Measurements from ENCODE around the gene YARS2.

YARS2 gene

GRCh38 chr12:32755654-32756475 is at the start of gene YARS2:
Gene YARS2 (minus strand): TSS chr12:32755897. CDS start chr12:32755874, 23 bp downstream.
- TF ChIP-seq SUZ12 (IDR thresholded peaks at IDR 0.05; ENCODE audit: extremely low read depth, insufficient read depth, insufficient read length) (no peak), YY1 (IDR thresholded peaks at IDR 0.05; ENCODE audit: insufficient read depth, insufficient read length) (peak; percentile 97), ZNF274 (IDR thresholded peaks at IDR 0.05; ENCODE audit: low read depth, low read length) (no peak)
- H3K9ac ChIP-seq (ENCODE audit: insufficient read length, low read depth): peak within 1 kb of the TSS; percentile 100

DNA sequence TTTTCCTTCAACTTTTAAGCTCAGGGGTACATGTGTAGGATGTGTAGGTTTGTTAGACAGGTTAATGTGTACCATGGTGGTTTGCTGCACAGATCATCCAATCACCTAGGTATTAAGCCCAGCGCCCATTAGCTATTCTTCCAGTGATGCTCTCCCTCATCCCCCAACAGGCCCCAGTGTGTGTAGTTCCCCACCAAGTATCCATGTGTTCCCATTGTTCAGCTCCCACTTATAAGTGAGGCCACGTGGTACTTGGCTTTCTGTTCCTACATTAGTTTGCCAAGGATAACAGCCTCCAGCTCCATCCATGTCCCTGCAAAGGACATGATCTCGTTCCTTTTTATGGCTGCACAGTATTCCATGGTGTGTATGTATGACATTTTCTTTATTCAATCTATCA is 48.6 kb upstream of the YARS2 start:
- Histone ChIP-seq H3K4me1 (ENCODE audit: insufficient read depth, insufficient read length) (peaks cover 4% of the 10 kb centered on the region), H3K9me3 (ENCODE audit: insufficient read depth, low read length) (peaks cover 9% of the 10 kb centered on the region; the same call in 1 of the 2 replicates)
- no peak for DNase-seq (ENCODE audit: low read depth, low spot score)

More at GRCh38 chr12:32755654-32756475, at the start of gene YARS2:
- Histone ChIP-seq H3K4me1 (ENCODE audit: insufficient read depth, insufficient read length) (no peaks in the 10 kb centered on the region), H3K27me3 (ENCODE audit: insufficient read depth, insufficient read length) (no peaks in the 10 kb centered on the region), H3K36me3 (ENCODE audit: insufficient read depth, insufficient read length, low read length) (peaks cover 35% of the 10 kb centered on the region), H3K9me3 (ENCODE audit: insufficient read depth, low read length) (no peaks in the 10 kb centered on the region), H3K4me3 (ENCODE audit: insufficient read length, low read depth) (peak within 1 kb of the TSS; percentile 99)
- DNase-seq (ENCODE audit: low read depth, low spot score): peak; percentile 100

DNA sequence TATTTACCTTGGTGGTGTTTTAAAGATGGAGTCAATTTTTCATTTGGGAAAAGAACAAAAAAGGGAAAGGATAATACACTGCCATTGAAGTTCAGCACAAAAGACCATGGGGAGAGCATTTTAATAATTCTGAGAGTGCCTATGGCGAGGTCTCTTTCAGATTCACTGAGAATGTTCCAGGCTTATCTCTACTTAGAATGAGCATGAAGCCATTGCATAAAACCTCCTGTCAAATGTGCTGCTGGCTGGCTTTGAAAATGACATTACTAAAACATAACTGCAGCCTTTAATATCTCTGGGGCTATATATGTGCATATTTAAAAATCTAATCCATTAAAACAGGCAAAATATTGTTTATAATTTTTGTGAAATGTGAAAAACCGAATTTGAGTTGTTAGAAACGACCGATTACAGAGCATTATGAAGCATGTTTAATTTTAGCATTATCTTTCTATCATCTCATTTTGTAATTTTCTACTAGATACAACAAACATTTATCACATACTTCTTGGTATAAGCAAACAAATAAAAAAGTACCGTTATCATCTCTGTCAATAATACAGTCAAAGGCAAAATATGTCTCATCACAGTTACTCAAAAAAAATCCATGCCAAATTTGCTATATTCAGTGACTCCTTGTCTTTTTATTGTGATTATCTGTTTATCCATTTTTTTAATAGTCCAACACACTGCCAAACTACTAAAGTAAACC is 45.7 kb upstream of the YARS2 start:
- no peak overlapping the region for H3K4me3 ChIP-seq (ENCODE audit: insufficient read length, low read depth)
- H3K4me1 ChIP-seq (ENCODE audit: insufficient read depth, insufficient read length): no peaks in the 10 kb centered on the region
- H3K27me3 ChIP-seq (ENCODE audit: insufficient read depth, insufficient read length): no peaks in the 10 kb centered on the region
- H3K9me3 ChIP-seq (ENCODE audit: insufficient read depth, low read length): no peaks in the 10 kb centered on the region
- no peak overlapping the region for H3K9ac ChIP-seq (ENCODE audit: insufficient read length, low read depth)
- no peak for DNase-seq (ENCODE audit: low read depth, low spot score)
- peaks cover 27% of the 10 kb centered on the region for H3K36me3 ChIP-seq (ENCODE audit: insufficient read depth, insufficient read length, low read length)
- TF ChIP-seq ZNF274 (IDR thresholded peaks at IDR 0.05; ENCODE audit: low read depth, low read length) (no peak), YY1 (IDR thresholded peaks at IDR 0.05; ENCODE audit: insufficient read depth, insufficient read length) (no peak), SUZ12 (IDR thresholded peaks at IDR 0.05; ENCODE audit: extremely low read depth, insufficient read depth, insufficient read length) (no peak)

More for the DNA sequence above, 48.6 kb upstream of the YARS2 start:
- H3K9ac ChIP-seq (ENCODE audit: insufficient read length, low read depth): no peak overlapping the region
- TF ChIP-seq SUZ12 (IDR thresholded peaks at IDR 0.05; ENCODE audit: extremely low read depth, insufficient read depth, insufficient read length) (no peak), YY1 (IDR thresholded peaks at IDR 0.05; ENCODE audit: insufficient read depth, insufficient read length) (no peak), ZNF274 (IDR thresholded peaks at IDR 0.05; ENCODE audit: low read depth, low read length) (no peak)
- H3K27me3 ChIP-seq (ENCODE audit: insufficient read depth, insufficient read length): no peaks in the 10 kb centered on the region
- no peak overlapping the region for H3K4me3 ChIP-seq (ENCODE audit: insufficient read length, low read depth)
- H3K36me3 ChIP-seq (ENCODE audit: insufficient read depth, insufficient read length, low read length): peaks cover 38% of the 10 kb centered on the region

- Histone ChIP-seq H3K9ac (ENCODE audit: insufficient read length, low read depth) (no peak overlapping the region), H3K27me3 (ENCODE audit: insufficient read depth, insufficient read length) (no peaks in the 10 kb centered on the region), H3K9me3 (ENCODE audit: insufficient read depth, low read length) (no peaks in the 10 kb centered on the region), H3K36me3 (ENCODE audit: insufficient read depth, insufficient read length, low read length) (peaks cover 35% of the 10 kb centered on the region), H3K4me3 (ENCODE audit: insufficient read length, low read depth) (no peak overlapping the region), H3K4me1 (ENCODE audit: insufficient read depth, insufficient read length) (no peaks in the 10 kb centered on the region)
- no peak for DNase-seq (ENCODE audit: low read depth, low spot score)
- no peak for TF ChIP-seq ZNF274 (IDR thresholded peaks at IDR 0.05; ENCODE audit: low read depth, low read length)
- no peak for TF ChIP-seq YY1 (IDR thresholded peaks at IDR 0.05; ENCODE audit: insufficient read depth, insufficient read length)
- no peak for TF ChIP-seq SUZ12 (IDR thresholded peaks at IDR 0.05; ENCODE audit: extremely low read depth, insufficient read depth, insufficient read length)
Observed at GRCh38 chr12:32794281-32794680, 38.6 kb upstream of the YARS2 start.

GRCh38 chr12:32789916-32790315 is 34.2 kb upstream of the YARS2 start:
- Histone ChIP-seq H3K36me3 (ENCODE audit: insufficient read depth, insufficient read length, low read length) (peaks cover 30% of the 10 kb centered on the region), H3K9me3 (ENCODE audit: insufficient read depth, low read length) (peaks cover 7% of the 10 kb centered on the region; the same call in 1 of the 2 replicates), H3K4me1 (ENCODE audit: insufficient read depth, insufficient read length) (no peaks in the 10 kb centered on the region), H3K4me3 (ENCODE audit: insufficient read length, low read depth) (no peak overlapping the region), H3K9ac (ENCODE audit: insufficient read length, low read depth) (no peak overlapping the region), H3K27me3 (ENCODE audit: insufficient read depth, insufficient read length) (no peaks in the 10 kb centered on the region)
- DNase-seq (ENCODE audit: low read depth, low spot score): no peak
- TF ChIP-seq SUZ12 (IDR thresholded peaks at IDR 0.05; ENCODE audit: extremely low read depth, insufficient read depth, insufficient read length): no peak
- no peak for TF ChIP-seq YY1 (IDR thresholded peaks at IDR 0.05; ENCODE audit: insufficient read depth, insufficient read length)
- TF ChIP-seq ZNF274 (IDR thresholded peaks at IDR 0.05; ENCODE audit: low read depth, low read length): no peak

GRCh38 chr12:32789446-32789845 is 33.7 kb upstream of the YARS2 start:
- Histone ChIP-seq H3K4me1 (ENCODE audit: insufficient read depth, insufficient read length) (no peaks in the 10 kb centered on the region), H3K36me3 (ENCODE audit: insufficient read depth, insufficient read length, low read length) (peaks cover 30% of the 10 kb centered on the region), H3K9me3 (ENCODE audit: insufficient read depth, low read length) (peaks cover 7% of the 10 kb centered on the region; the same call in 1 of the 2 replicates), H3K9ac (ENCODE audit: insufficient read length, low read depth) (no peak overlapping the region), H3K4me3 (ENCODE audit: insufficient read length, low read depth) (no peak overlapping the region), H3K27me3 (ENCODE audit: insufficient read depth, insufficient read length) (no peaks in the 10 kb centered on the region)
- TF ChIP-seq YY1 (IDR thresholded peaks at IDR 0.05; ENCODE audit: insufficient read depth, insufficient read length) (no peak), SUZ12 (IDR thresholded peaks at IDR 0.05; ENCODE audit: extremely low read depth, insufficient read depth, insufficient read length) (no peak), ZNF274 (IDR thresholded peaks at IDR 0.05; ENCODE audit: low read depth, low read length) (no peak)
- DNase-seq (ENCODE audit: low read depth, low spot score): no peak

DNA sequence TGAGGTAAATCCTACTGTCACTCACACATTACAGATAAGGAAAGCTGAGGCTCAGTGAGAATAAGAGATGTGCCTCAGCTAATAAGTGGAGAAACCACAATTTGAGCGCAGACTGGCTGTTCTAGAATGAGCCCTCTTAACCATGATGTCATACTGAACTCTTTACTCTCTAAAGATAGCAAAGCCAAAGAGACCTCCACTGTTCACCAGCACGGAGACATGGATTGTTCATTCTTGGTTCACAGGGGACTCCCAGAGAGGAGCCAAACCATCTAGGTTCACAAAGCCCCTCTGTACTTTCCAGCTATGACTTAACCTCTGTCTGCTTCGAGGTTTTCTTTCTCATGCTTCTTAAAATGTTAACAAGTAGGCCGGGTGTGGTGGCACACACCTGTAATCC is 32.7 kb upstream of the YARS2 start:
- Histone ChIP-seq H3K4me3 (ENCODE audit: insufficient read length, low read depth) (no peak overlapping the region), H3K9ac (ENCODE audit: insufficient read length, low read depth) (no peak overlapping the region), H3K36me3 (ENCODE audit: insufficient read depth, insufficient read length, low read length) (peaks cover 27% of the 10 kb centered on the region), H3K4me1 (ENCODE audit: insufficient read depth, insufficient read length) (no peaks in the 10 kb centered on the region), H3K9me3 (ENCODE audit: insufficient read depth, low read length) (peaks cover 7% of the 10 kb centered on the region; the same call in 1 of the 2 replicates), H3K27me3 (ENCODE audit: insufficient read depth, insufficient read length) (no peaks in the 10 kb centered on the region)
- no peak for DNase-seq (ENCODE audit: low read depth, low spot score)
- TF ChIP-seq SUZ12 (IDR thresholded peaks at IDR 0.05; ENCODE audit: extremely low read depth, insufficient read depth, insufficient read length) (no peak), ZNF274 (IDR thresholded peaks at IDR 0.05; ENCODE audit: low read depth, low read length) (no peak), YY1 (IDR thresholded peaks at IDR 0.05; ENCODE audit: insufficient read depth, insufficient read length) (no peak)
